GM21619 (cell line): ENCODE data around the gene DHRSX.
"Not testable (repeated sequence)": the region's sequence is repeated elsewhere in the genome, so short reads cannot be mapped to it uniquely, and the experiment has no call there.

Source experiments
- ATAC-seq: cut with Tn5 transposase; IDR thresholded peaks from one replicate; pipeline ENCODE4 v1.9.1; 2021; ENCODE audit not compliant: unreplicated experiment

The DHRSX gene

DNA sequence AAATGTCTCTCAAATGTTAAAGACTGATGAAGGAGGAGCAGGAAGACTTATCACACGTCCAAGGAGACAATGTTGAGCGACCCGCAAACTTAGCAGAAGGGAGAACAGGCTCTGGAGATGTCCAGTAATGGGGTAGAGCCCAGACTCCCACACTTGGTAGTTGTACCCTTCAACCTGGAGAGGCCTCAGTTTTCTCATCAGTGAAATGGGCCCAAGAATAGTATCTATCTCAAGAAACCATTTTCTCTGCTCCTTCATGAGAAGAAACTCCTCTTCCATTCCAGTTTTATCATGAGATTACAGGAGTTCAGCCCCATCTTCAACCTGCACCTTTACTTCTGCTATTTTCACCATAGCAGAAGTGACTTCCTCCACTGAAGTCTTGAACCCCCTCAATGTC is 169.9 kb downstream of the DHRSX start:
- ATAC-seq = no peak

DNA sequence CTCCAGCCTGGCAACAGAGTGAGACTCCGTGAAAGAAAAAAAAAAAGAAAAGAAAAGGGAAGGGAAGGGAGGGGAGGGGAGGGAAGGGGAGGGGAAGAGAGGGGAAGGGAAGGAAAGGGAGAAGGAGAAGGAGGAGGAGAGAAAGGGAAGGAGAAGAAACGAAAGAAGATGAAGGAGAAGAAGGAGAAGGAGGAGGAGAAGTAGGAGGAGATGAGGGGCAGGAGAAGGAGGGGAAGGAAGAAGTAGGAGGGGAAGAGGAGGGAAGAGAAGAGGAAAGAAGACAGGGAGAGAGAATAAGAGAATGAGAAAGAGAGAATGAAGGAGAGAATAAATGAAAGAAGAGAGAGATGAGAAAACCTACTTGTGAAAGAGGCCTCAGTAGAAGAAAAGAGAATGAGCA is 170.3 kb downstream of the DHRSX start:
- ATAC-seq = no peak

DNA sequence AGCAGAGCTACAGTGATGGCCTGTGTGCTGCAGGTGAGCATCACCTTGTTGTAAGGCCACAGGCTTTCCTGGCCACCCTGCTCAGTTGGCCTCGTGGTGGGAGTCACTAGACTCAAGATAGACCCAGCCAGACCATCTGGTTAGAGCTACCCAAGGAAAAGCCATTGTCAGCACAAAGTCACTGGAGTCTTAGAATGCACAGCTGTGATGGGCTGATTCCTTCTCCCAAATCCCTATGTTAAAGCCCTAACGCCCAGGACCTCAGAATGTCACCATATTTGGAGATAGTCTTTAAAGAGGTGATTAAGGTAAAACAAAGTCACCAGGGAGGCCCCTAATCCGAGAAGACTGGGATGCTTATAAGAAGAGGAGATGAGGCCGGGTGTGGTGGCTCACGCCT is 173.4 kb downstream of the DHRSX start:
- no peak for ATAC-seq

DNA sequence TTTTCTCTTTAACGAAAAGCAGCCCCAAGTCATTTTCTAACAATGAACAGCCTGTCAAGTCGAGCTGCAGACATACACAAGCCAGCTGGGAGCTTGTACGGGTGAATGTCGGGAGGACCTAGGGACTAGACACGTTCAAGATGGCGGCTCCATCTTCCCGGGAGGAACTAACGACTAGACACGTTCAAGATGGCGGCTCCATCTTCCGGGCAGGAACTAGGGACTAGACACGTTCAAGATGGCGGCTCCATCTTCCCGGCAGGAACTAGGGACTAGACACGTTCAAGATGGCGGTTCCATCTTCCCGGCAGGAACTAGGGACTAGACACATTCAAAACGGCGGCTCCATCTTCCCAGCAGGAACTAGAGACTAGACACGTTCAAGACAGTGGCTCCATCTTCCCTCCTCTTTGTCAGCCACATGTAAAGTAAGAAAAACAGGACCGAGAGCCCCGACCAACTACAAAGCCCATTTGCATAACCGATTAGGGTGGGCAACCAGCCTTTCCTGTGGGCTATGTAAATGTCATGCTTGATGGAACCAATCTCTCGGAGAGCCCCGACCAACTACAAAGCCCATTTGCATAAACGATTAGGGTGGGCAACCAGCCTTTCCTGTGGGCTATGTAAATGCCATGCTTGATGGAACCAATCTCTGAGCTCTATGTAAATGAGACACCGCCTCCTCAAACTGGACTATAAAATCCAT is 175.5 kb downstream of the DHRSX start:
- ATAC-seq = no peak

DNA sequence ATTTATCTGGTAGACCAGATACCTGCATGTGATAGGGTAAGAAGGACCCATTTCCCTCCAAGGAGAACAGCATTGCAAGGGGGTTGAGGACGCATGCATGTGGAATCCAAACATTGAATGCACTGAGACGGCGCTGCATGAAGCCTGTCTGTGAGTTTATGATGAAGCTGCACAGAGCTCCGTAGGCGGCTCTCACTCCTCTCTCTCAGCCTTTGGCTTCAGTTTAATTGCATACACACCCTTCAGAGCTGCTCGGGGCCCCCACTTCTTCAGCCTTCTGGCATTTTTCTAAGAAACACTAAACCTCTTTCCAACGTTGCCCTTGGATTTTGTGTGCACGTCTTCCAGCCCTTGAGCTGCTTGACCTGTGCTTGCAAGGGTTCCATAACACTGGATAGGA is 176.6 kb downstream of the DHRSX start:
- ATAC-seq = no peak

DNA sequence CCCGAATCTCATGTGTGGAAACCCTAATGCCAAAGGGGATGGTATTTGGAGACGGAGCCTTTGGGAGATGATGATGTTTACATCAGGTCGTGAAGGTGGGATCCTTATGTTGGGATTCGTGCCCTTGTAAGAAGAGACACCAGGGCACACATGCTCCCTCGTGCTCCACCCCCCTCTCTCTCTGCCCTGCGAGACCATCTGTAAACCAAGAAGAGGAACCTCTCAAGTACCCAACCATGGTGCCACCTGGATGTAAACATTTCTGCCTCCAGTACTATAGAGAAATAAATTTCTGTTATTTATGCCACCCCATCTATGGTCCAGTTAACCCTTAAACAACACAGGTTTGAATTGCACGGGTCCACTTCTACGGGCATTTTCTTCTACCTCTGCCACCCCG is 179.4 kb downstream of the DHRSX start:
- no peak for ATAC-seq

DNA sequence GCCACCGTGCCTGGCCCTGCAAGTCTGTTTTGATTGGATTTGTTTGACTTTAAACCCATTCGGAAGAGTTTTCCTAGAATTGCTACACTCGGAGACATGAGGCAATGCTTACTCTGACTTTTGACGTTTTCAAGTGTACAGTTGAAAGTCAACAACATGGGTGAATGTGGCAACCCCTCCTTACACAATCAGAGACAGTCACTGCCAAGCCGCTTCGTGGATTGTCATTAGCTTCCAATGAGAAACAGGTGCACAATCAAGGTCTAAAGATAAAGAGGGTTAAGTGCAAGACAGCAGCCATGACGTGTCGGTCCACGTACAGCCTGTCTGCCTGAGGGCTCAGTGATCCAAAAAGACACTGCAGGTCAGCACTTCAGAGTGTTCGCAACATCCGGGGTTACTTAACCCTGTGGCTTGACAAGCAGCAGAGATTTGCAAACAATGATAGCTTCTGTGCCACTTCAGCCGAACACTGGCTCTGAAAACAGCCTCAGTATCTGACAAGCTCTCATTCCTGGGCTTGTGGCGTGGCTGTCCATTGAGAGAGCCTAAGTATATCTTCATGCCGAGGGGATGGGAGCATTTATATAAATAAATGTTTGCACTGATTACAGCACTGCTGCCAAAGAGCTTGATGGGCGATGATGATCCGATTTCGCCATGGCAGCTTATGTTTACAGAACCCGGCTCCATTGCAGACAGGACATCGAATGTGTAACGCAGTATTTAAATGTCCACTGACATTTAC is 180.0 kb downstream of the DHRSX start:
- ATAC-seq = no peak

DNA sequence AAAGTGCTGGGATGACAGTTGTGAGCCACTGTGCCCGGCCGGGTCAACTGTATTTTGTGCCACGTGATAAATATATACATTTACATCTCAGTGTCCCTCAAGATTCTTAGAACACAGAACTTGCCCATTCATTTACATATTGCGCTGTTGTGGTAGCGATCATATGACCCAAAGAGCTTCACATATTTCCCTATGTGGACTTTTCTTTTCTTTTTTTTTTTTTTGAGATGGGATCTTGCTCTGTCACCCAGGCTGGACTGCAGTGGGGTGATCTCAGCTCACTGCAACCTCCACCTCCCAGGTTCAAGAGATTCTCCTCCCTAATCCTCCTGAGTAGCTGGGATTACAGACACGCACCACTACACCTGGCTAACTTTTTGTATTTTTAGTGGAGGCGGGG is 180.7 kb downstream of the DHRSX start:
- ATAC-seq = no peak

DNA sequence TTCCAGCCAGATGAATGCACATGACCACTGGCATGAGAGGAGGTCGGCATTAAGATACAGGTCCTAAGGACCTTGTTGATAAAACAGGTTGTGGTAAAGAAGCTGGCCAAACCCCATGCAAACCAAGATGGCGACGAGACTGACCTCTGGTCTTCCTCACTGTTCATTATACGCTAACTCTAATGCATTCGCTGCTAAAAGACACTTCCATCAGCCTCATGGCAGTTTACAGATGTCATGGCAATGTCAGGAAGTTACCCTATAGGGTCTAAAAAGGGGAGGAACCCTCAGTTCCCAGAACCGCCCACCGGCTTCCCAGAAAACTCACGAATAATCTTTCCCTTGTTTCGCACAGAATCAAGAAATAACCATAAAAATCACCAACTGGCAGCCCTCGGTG is 182.4 kb downstream of the DHRSX start:
- ATAC-seq = no peak

DNA sequence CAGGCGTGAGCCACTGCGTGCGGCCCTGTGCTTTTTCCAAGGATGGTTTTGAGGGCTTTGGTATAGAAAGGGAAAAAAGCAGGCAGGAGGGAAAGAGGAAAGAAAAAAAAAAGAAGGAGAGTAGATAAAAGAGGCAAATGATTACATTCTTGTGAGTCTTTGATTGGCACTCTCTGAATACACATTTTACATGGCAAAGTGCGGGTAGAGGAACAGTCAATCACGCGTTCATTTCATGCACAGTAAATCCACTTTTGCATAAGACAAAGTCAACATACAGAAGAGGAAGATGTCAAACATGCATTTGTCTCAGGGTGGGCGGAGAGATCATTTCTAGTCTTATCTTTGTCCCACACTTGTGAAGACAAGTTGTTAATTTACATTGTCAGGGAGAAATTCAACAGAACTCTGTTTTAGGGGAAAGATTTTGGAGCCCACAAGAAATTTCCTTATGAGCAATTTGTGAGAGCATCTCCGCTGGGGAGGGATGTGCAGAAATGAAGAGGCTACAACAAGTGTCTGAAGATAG is 183.2 kb downstream of the DHRSX start:
- ATAC-seq = no peak

DNA sequence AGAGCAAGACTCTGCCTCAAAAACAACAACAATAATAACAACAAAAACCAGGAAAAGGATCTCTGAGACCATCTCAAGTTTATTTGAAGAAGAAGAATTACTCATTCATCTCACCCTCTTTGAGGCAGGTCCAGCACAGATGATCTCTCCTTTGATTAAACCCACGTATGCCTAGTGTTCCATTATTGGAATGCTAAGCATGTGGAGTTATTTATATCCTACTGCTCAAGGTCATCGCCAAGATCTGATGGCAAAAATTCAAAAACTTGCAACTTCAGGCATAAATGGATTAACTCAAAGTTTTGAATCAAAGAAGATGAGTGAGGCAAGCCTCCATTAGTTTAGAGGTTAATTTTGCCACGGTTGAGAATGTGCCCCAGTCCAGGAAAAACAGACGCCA is 184.2 kb downstream of the DHRSX start:
- no peak for ATAC-seq

DNA sequence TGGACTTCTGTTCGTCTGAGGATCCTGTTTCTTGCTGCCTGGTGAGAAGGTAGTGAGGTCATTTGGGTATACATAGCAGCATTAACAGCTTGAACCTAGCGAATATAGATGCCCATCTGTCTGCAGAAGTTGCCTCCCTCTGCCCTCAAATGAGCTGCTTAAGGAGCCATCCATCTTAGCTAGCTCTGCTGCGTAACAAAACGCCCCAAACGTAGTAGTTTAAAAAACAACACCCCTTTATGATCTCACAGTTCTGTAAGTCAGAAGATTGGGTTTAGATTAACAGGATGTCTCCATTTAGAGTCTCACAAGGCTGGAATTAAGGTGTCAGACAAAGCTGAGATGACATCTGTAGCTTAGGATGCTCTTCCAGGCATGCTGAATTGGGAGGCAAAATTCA is 185.3 kb downstream of the DHRSX start:
- no peak for ATAC-seq

DNA sequence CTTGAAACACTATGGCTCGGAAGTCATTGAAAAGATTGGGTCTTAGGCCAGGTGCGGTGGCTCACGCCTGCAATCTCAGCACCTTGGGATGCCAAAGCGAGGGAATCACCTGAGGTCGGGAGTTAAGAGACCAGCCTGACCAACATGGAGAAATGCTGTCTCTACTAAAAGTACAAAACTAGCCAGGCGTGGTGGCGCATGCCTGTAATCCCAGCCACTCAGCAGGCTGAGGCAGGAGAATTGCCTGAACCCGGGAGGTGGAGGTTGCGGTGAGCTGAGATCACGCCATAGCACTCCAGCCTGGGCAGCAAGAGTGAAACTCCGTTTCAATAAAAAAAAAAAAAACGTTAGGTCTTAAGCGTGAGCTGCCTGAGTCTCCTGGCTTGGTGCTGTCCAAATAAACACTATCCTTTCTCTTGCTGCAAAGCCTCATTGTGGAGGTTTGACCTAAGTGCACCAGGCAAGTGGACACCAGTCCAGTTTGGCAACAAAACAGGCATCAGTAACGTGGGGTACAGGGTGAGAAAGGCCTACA is 185.9 kb downstream of the DHRSX start:
- ATAC-seq = no peak

DNA sequence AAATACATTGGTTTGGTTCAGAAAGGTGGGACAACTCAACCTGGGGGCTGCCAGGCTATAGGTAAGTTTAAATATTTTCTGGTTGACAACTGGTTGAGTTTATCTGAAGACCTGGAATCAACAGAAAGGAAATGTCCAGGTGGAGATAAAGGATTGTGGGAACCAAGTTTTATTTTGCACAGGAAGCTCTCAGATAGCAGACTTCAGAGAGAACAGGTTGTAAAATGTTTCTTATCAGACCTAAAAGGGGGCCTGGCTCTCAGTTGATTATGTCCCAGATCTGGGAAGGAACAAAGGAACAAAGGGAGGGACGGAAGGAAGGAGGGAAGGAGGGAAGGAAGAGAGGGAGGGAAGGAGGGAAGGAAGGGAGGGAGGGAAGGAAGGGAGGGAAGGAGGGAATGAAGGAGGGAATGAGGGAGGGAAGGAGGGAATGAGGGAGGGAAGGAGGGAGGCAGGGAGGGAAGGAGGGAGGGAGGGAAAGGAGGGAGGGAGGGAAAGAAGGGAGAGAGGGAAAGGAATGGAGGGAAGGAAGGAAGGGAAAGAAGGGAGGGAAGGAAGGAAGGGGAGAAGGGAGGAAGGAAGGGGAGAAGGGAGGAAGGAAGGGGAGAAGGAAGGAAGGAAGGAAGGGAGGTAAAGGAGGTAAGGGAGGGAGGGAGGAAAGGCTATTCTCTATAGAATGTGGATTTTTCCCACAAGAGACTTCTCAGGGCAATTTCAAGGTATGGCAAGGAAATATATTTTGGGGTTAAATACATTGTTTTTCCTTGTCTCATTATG is 186.7 kb downstream of the DHRSX start:
- no peak for ATAC-seq

DNA sequence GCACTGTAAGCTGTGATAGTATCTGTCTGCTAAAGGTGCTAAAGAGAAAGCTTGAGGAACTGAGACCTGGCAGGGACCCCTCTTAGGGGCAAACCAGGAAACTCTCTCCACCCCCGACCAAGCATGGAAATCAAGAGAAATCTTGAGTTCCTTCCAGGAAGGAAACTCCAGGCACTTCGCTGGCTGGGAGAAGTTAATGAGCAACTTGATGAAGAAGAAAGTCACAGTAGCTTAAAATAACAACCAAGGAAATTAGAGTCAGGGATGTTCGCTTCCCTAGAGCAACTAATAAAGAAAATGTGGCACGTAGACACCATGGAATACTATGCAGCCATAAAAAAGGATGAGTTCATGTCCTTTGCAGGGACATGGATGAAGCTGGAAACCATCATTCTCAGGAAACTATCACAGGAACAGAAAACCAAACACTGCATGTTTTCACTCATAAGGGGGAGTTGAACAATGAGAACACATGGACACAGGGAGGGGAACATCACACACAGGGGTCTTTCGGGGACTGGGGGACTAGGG is 188.7 kb downstream of the DHRSX start:
- ATAC-seq = not testable (repeated sequence)

DNA sequence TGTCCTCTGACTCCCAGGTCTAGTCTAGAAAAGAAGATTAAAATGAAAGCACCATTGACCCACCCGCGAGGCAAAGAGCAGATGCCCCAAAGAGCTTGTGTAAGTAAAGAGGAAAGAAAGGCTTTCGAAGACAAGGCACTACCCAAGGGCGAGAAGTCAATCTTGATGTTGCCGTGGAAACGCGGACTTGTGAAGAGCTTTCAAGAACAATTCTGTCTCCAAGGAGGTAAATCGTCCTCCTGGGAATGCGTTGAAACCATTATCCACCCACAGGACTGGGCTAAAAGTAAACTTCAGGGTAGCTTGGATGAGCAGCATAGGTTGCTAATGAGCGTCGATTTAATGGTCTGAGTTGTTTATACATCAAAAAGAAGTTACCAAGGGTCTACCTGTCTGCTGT is 189.3 kb downstream of the DHRSX start:
- no peak for ATAC-seq

DNA sequence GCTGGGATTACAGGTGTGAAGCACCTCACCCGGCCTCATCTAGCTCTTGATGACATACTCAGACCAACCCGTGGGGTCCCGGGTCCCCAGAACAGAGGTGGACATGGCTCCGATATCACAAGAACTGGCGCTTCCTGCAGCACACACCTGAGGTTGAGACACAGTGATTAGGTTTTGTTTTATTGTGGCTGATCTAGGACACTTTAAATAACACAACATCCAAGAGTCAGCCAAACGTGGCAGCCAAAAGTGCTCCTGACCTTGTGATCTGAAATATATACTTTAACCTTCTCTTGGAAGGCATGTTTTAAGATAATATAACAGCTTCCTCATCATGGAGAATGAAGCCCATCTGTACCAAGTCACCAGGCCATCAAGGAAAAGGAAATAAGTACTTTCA is 198.9 kb downstream of the DHRSX start:
- no peak for ATAC-seq

DNA sequence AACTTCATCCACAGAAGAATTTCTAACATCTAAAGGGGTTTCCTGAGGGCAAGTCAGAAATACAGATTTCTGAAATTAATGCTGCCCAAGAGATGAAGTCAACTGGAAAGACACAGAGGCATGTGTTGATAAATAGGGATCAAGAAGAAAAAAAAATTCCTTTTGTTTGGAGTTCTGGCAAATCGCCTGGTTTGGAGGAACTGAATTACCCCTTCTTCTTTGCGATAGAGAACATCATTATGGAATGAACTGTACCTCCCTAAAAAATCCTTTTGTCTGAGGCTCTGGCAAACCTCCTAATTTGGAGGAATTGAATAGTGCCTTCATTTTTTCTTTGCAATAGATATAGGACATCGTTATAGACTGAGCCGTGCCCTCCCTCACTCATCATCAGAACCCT is 200.9 kb downstream of the DHRSX start:
- no peak for ATAC-seq

DNA sequence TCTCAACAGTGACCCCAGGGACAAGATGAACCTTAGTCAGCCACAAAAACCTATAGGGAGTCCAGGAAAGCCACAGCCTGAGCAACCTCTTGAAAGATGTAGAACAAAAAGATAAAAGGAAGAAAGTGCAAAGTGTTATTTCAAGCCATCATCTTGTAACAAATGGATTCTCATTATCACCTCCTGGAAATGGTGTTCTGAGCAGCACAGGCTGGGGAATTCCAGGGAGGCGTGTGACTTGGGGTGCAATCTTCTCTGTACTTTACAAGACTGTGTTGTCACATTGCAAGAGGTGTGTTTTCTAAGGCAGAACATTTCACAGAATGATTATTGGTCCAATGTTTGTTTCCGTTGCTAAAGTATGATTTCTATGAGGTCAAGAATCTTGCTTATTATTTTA is 214.0 kb downstream of the DHRSX start:
- ATAC-seq = no peak

DNA sequence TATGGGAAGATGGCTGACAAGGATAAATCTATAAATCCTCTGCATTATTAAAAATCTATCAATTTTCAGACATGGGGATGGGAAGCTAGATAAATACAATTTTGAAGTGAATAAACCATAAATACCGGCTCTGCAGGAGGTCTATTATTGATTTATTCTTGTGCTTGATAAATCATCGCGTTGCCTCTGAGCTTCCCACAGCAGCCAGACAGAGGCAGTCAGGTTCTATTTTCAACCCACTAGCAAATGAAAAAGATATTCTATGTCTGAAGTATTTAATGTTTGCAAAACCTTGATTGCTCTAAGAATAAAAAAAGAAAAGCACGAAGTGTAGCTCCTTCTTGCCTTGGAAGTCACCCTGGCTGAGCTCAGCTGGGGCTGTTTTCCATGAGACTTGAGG is 216.2 kb downstream of the DHRSX start:
- no peak for ATAC-seq

DNA sequence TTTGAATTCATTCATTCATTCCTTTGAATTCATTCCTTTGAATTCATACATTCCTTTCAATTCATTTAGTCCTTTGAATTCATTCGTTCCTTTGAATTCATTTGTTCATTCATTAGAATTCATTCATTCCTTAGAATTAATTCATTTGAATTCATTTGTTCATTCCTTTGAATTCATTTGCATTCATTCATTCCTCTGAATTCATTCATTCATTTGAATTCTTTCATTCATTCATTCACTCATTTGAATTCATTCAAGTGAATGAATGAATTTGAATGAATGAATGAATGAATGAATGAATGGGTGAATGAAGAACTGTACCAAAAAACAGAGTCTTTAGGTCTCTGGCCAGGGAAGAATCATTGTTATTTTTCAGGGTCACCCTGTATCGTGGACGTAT is 216.6 kb downstream of the DHRSX start:
- no peak for ATAC-seq
